ENCODE results near the gene UNC93A.

The UNC93A gene

GRCh38 chr6:167267921-167268401 is 23.2 kb upstream of the UNC93A start:
- no peaks in the 10 kb centered on the region for H4K20me1 ChIP-seq (ENCODE audit: insufficient read depth, low read length)
- DNase-seq (no peak), ATAC-seq (ENCODE audit: insufficient read depth, low read depth) (no peak)
- H3K9me3 ChIP-seq (ENCODE audit: insufficient read depth, low read length, severe bottlenecking), result no peaks in the 10 kb centered on the region
- H3K9ac ChIP-seq (ENCODE audit: low read depth, low read length), result no peak overlapping the region
- no peak overlapping the region for H3K4me3 ChIP-seq (ENCODE audit: low read depth in 1 of 2, low read length in 2 of 2)
- no peak overlapping the region for H3K27ac ChIP-seq (ENCODE audit: low read length)
- H3K4me1 ChIP-seq (ENCODE audit: insufficient read depth, low read length), result no peaks in the 10 kb centered on the region
- no peak overlapping the region for H2AFZ ChIP-seq (ENCODE audit: low read depth, low read length)
- H3K27me3 ChIP-seq (ENCODE audit: insufficient read depth, low read length, poor library complexity), result no peaks in the 10 kb centered on the region
- no peak overlapping the region for H3K4me2 ChIP-seq (ENCODE audit: insufficient read depth, low read length)
- H3K36me3 ChIP-seq (ENCODE audit: insufficient read depth, low read length), result no peaks in the 10 kb centered on the region
- TF ChIP-seq CTCF (IDR thresholded peaks at IDR 0.05; ENCODE audit: borderline replicate concordance, extremely low read depth, low read length, poor library complexity, severe bottlenecking), result no peak
- TF ChIP-seq EZH2 (IDR thresholded peaks at IDR 0.05; ENCODE audit: borderline replicate concordance, low read depth, low read length, severe bottlenecking), result no peak
- no peaks in the 10 kb centered on the region for H3K79me2 ChIP-seq (ENCODE audit: insufficient read depth, low read length)

DNA sequence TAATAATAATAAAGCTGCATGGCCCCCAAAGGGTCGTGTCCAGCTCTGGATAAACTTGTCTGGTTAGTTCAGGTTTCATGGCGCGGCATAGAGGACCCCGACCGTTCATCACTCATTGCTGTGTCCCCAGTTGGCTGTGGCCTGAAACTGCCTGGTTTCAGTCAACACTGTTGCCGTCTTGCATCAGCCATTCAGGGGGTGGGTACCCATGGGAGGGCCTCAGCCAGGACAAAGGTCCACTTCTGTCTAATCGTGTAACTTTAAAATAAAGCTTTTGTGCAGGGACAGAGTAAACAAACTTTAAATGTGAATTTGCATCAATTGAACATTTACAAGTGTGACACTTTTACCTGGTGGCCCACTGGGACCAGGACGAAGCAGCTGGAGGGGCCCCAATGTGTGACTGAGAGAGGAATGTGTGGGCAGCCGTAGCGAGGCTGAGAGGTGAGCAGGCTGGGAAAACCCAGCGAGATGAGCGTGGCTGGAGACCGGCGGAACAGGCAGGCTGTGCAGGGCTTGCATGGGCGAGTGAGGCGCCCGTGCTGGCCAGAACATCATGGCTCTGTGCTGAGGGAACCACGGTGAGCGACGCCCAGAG is 22.3 kb upstream of the UNC93A start:
- no peaks in the 10 kb centered on the region for H3K36me3 ChIP-seq (ENCODE audit: insufficient read depth, low read length)
- H3K9ac ChIP-seq (ENCODE audit: low read depth, low read length), result no peak overlapping the region
- no peak overlapping the region for H2AFZ ChIP-seq (ENCODE audit: low read depth, low read length)
- no peaks in the 10 kb centered on the region for H3K79me2 ChIP-seq (ENCODE audit: insufficient read depth, low read length)
- no peak for ATAC-seq (ENCODE audit: insufficient read depth, low read depth)
- no peaks in the 10 kb centered on the region for H4K20me1 ChIP-seq (ENCODE audit: insufficient read depth, low read length)
- H3K4me1 ChIP-seq (ENCODE audit: insufficient read depth, low read length), result no peaks in the 10 kb centered on the region
- no peak overlapping the region for H3K27ac ChIP-seq (ENCODE audit: low read length)
- no peak overlapping the region for H3K4me2 ChIP-seq (ENCODE audit: insufficient read depth, low read length)
- TF ChIP-seq CTCF (IDR thresholded peaks at IDR 0.05; ENCODE audit: borderline replicate concordance, extremely low read depth, low read length, poor library complexity, severe bottlenecking), result no peak
- no peak for TF ChIP-seq EZH2 (IDR thresholded peaks at IDR 0.05; ENCODE audit: borderline replicate concordance, low read depth, low read length, severe bottlenecking)
- no peaks in the 10 kb centered on the region for H3K27me3 ChIP-seq (ENCODE audit: insufficient read depth, low read length, poor library complexity)
- DNase-seq, result no peak
- no peak overlapping the region for H3K4me3 ChIP-seq (ENCODE audit: low read depth in 1 of 2, low read length in 2 of 2)
- H3K9me3 ChIP-seq (ENCODE audit: insufficient read depth, low read length, severe bottlenecking), result no peaks in the 10 kb centered on the region

DNA sequence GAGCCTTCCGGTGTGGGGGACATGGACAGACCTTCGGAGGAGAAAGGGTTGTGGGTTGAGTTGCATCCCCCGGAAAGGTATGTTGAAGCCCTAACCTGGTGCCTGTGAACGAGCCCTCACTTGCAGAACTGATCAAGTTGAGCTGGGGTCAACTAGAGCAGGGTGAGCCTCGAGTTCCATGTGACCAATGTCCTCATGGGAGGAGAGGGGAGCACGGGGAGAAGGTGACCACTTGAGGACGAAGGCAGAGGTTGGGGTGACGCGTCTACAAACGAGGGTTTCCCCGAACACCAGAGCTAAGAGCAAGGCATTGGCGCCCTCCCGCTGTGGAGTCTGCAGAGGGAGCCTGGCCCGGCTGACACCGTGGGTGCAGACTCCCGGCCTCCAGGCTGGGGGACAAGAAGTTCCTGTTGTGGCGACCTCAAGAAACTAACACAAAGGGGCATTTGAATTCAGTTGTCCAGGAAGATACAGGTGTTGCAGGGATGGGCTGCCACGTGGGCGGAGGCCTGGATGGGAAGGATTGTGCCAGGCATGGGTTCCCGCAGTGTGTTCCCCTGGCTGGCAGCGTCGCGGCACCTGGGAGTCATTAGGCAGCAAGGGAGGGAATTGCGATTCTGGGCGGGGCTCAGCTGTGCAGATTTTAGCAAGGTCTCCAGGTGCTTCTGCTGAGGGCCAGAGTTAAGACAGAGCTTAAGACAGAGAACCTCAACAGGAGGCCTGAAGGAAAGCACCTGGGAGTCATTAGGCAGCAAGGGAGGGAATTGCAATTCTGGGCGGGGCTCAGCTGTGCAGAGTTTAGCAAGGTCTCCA is 20.4 kb upstream of the UNC93A start:
- no peak overlapping the region for H3K4me3 ChIP-seq (ENCODE audit: low read depth in 1 of 2, low read length in 2 of 2)
- TF ChIP-seq CTCF (IDR thresholded peaks at IDR 0.05; ENCODE audit: borderline replicate concordance, extremely low read depth, low read length, poor library complexity, severe bottlenecking) (no peak), EZH2 (IDR thresholded peaks at IDR 0.05; ENCODE audit: borderline replicate concordance, low read depth, low read length, severe bottlenecking) (no peak)
- DNase-seq (no peak), ATAC-seq (ENCODE audit: insufficient read depth, low read depth) (no peak)
- no peak overlapping the region for H3K27ac ChIP-seq (ENCODE audit: low read length)
- no peak overlapping the region for H3K4me2 ChIP-seq (ENCODE audit: insufficient read depth, low read length)
- no peaks in the 10 kb centered on the region for H3K9me3 ChIP-seq (ENCODE audit: insufficient read depth, low read length, severe bottlenecking)
- H3K79me2 ChIP-seq (ENCODE audit: insufficient read depth, low read length), result no peaks in the 10 kb centered on the region
- H4K20me1 ChIP-seq (ENCODE audit: insufficient read depth, low read length), result no peaks in the 10 kb centered on the region
- H2AFZ ChIP-seq (ENCODE audit: low read depth, low read length), result no peak overlapping the region
- H3K36me3 ChIP-seq (ENCODE audit: insufficient read depth, low read length), result no peaks in the 10 kb centered on the region
- H3K4me1 ChIP-seq (ENCODE audit: insufficient read depth, low read length), result no peaks in the 10 kb centered on the region
- no peak overlapping the region for H3K9ac ChIP-seq (ENCODE audit: low read depth, low read length)
- H3K27me3 ChIP-seq (ENCODE audit: insufficient read depth, low read length, poor library complexity), result no peaks in the 10 kb centered on the region
